ENCODE data around the gene NARF. TPM values are rescaled to one million over a fixed set of nuclear protein-coding genes. Genes with fewer than 3 reads are reported as not detected.

The NARF gene
- total and polyA plus RNA-seq, 2 of the 8 experiments (the other 6 are each of a cell fraction or from before 2014, with no cell fraction given): 97.4 to 131 TPM

- TF ChIP-seq RNF2 (IDR thresholded peaks at IDR 0.05; ENCODE audit: borderline replicate concordance, low read depth, low read length, missing control alignments, poor library complexity, severe bottlenecking) (no peak), SRF (IDR thresholded peaks at IDR 0.05; ENCODE audit: low read depth, low read length) (no peak), CHD1 (IDR thresholded peaks at IDR 0.05; ENCODE audit: low read depth, low read length) (no peak), ATF3 (IDR thresholded peaks at IDR 0.05; ENCODE audit: insufficient read depth, low read depth, low read length) (no peak), SP1 (IDR thresholded peaks at IDR 0.05; ENCODE audit: low read depth, low read length) (no peak)
These were observed 22.6 kb upstream of the NARF start (continued) for GRCh38 chr17:82435601-82436583.
